ENCODE results near the gene DNAH6. TPM values are rescaled to one million over a fixed set of nuclear protein-coding genes. Genes with fewer than 3 reads are reported as not detected.

The DNAH6 gene
- total and polyA plus RNA-seq, 10 of the 15 experiments (the other 5 are each of a cell fraction or from before 2014, with no cell fraction given), result 0.07 to 1.0 (median 0.29) TPM

DNA sequence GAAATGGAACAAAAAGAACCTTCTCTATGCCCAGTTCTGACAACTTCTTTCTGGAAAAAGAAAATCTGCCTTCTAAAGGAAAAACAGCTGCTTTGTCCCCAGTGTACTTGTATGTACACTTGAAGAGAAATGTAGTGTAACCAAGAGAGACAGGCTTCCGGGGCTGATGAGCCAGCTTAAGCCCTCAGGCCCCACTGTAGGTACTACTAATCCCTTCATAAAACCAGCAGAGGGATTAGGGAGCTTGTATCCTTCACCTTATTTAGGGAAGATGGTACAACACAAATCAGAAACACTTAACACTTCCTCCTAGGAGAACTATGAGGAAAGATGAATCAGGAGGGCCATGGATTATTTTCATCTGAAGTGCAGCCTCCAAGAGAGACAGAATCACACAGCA is 38.4 kb upstream of the DNAH6 start:
- Histone ChIP-seq H3K27ac (ENCODE audit: control insufficient read depth, insufficient read depth) (no peak overlapping the region), H2AFZ (ENCODE audit: control insufficient read depth, low read depth, low read length) (no peak overlapping the region), H3K4me2 (ENCODE audit: control insufficient read depth, insufficient read depth) (no peak overlapping the region), H3K79me2 (ENCODE audit: control insufficient read depth, insufficient read depth, low read length) (no peaks in the 10 kb centered on the region), H4K20me1 (ENCODE audit: control insufficient read depth, insufficient read depth) (no peaks in the 10 kb centered on the region), H3K36me3 (ENCODE audit: control insufficient read depth in 2 of 2, insufficient read depth in 2 of 2, low read length in 1 of 2) (no peaks in the 10 kb centered on the region), H3K9me3 (replicated peaks; ENCODE audit: control insufficient read depth, insufficient read depth, low read length) (no peaks in the 10 kb centered on the region), H3K9ac (ENCODE audit: control insufficient read depth, insufficient read depth, low read length) (no peak overlapping the region), H3K4me3 (no peak overlapping the region), H3K27me3 (replicated peaks in 1 of 2; ENCODE audit: control insufficient read depth in 2 of 2, insufficient read depth in 2 of 2, low read length in 1 of 2) (no peaks in the 10 kb centered on the region), H3K4me1 (ENCODE audit: control insufficient read depth, insufficient read depth, low read length) (no peaks in the 10 kb centered on the region)
- intact Hi-C loops (cut with micrococcal nuclease; ENCODE audit: unreplicated experiment) (no loop called here), in situ Hi-C loops (cut with MboI) (no loop called here)
- RAD21 ChIA-PET (ENCODE audit: unreplicated experiment), result no interaction called here
- BruUV-seq (replicated peaks), result no TSS peak
- FAIRE-seq, result no peak
- no peak for DNase-seq (ENCODE audit: low read depth, low spot score)
- WGBS (ENCODE audit: insufficient coverage, insufficient replicate concordance, low lambda C conversion rate, missing lambda C conversion rate), result 0% methylated on average over 1 of the region's 1 CpG
- CTCF ChIA-PET, result no interaction called here
- POLR2A ChIA-PET, result no interaction called here
- SMC1A ChIA-PET (ENCODE audit: uncharacterized antibody, unreplicated experiment), result interaction anchor here (1.0 kb wide), 1 partner anchor 19 kb away, joined by 3 read pairs; the partner anchor contains the start of gene SUCLG1
- ATAC-seq, result no peak
- no peak for TF ChIP-seq WRNIP1 (IDR thresholded peaks at IDR 0.05; ENCODE audit: borderline replicate concordance, low read depth, low read length)
- TF ChIP-seq, protein P1, sequence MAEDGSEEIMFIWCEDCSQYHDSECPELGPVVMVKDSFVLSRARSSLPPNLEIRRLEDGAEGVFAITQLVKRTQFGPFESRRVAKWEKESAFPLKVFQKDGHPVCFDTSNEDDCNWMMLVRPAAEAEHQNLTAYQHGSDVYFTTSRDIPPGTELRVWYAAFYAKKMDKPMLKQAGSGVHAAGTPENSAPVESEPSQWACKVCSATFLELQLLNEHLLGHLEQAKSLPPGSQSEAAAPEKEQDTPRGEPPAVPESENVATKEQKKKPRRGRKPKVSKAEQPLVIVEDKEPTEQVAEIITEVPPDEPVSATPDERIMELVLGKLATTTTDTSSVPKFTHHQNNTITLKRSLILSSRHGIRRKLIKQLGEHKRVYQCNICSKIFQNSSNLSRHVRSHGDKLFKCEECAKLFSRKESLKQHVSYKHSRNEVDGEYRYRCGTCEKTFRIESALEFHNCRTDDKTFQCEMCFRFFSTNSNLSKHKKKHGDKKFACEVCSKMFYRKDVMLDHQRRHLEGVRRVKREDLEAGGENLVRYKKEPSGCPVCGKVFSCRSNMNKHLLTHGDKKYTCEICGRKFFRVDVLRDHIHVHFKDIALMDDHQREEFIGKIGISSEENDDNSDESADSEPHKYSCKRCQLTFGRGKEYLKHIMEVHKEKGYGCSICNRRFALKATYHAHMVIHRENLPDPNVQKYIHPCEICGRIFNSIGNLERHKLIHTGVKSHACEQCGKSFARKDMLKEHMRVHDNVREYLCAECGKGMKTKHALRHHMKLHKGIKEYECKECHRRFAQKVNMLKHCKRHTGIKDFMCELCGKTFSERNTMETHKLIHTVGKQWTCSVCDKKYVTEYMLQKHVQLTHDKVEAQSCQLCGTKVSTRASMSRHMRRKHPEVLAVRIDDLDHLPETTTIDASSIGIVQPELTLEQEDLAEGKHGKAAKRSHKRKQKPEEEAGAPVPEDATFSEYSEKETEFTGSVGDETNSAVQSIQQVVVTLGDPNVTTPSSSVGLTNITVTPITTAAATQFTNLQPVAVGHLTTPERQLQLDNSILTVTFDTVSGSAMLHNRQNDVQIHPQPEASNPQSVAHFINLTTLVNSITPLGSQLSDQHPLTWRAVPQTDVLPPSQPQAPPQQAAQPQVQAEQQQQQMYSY (CRISPR knock-in tag; IDR thresholded peaks at IDR 0.05), result no peak
- TF ChIP-seq BRCA1 (IDR thresholded peaks at IDR 0.05; ENCODE audit: low read depth, low read length), result no peak
- no peak for TF ChIP-seq SMARCA5 (IDR thresholded peaks at IDR 0.05)
- TF ChIP-seq YY1 (IDR thresholded peaks at IDR 0.05; ENCODE audit: low read depth, low read length), result no peak
- no peak for TF ChIP-seq HCFC1 (IDR thresholded peaks at IDR 0.05; ENCODE audit: low read length)
- TF ChIP-seq, protein P2, sequence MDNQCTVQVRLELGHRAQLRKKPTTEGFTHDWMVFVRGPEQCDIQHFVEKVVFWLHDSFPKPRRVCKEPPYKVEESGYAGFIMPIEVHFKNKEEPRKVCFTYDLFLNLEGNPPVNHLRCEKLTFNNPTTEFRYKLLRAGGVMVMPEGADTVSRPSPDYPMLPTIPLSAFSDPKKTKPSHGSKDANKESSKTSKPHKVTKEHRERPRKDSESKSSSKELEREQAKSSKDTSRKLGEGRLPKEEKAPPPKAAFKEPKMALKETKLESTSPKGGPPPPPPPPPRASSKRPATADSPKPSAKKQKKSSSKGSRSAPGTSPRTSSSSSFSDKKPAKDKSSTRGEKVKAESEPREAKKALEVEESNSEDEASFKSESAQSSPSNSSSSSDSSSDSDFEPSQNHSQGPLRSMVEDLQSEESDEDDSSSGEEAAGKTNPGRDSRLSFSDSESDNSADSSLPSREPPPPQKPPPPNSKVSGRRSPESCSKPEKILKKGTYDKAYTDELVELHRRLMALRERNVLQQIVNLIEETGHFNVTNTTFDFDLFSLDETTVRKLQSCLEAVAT (IDR thresholded peaks at IDR 0.05), result no peak
- TF ChIP-seq PAX5 (IDR thresholded peaks at IDR 0.05; ENCODE audit: borderline replicate concordance, low read depth, low read length), result no peak
- TF ChIP-seq KDM1A (IDR thresholded peaks at IDR 0.05; ENCODE audit: borderline replicate concordance), result no peak
- no peak for TF ChIP-seq TARDBP (IDR thresholded peaks at IDR 0.05; ENCODE audit: borderline replicate concordance)
- TF ChIP-seq, protein P3, sequence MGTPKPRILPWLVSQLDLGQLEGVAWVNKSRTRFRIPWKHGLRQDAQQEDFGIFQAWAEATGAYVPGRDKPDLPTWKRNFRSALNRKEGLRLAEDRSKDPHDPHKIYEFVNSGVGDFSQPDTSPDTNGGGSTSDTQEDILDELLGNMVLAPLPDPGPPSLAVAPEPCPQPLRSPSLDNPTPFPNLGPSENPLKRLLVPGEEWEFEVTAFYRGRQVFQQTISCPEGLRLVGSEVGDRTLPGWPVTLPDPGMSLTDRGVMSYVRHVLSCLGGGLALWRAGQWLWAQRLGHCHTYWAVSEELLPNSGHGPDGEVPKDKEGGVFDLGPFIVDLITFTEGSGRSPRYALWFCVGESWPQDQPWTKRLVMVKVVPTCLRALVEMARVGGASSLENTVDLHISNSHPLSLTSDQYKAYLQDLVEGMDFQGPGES (IDR thresholded peaks at IDR 0.05), result no peak
- TF ChIP-seq, protein P4, sequence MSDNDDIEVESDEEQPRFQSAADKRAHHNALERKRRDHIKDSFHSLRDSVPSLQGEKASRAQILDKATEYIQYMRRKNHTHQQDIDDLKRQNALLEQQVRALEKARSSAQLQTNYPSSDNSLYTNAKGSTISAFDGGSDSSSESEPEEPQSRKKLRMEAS (IDR thresholded peaks at IDR 0.05; ENCODE audit: low read depth, low read length), result no peak
- no peak for TF ChIP-seq MTA3 (IDR thresholded peaks at IDR 0.05; ENCODE audit: borderline replicate concordance, low read length)
- TF ChIP-seq, protein P5, sequence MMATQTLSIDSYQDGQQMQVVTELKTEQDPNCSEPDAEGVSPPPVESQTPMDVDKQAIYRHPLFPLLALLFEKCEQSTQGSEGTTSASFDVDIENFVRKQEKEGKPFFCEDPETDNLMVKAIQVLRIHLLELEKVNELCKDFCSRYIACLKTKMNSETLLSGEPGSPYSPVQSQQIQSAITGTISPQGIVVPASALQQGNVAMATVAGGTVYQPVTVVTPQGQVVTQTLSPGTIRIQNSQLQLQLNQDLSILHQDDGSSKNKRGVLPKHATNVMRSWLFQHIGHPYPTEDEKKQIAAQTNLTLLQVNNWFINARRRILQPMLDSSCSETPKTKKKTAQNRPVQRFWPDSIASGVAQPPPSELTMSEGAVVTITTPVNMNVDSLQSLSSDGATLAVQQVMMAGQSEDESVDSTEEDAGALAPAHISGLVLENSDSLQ (IDR thresholded peaks at IDR 0.05), result no peak
- TF ChIP-seq ZNF207 (IDR thresholded peaks at IDR 0.05; ENCODE audit: borderline replicate concordance), result no peak
- TF ChIP-seq PML (IDR thresholded peaks at IDR 0.05; ENCODE audit: low read length), result no peak
- TF ChIP-seq CREB1 (IDR thresholded peaks at IDR 0.05; ENCODE audit: low read depth), result no peak

All from GM12878 (cell line).